PC-3 (cell line): ENCODE data around the gene CRISPLD2. TPM values are rescaled to one million over a fixed set of nuclear protein-coding genes. Genes with fewer than 3 reads are reported as not detected.

Source experiments
- ATAC-seq: fragments of 200-7000 bp; cut with Tn5 transposase; 2 replicates; pipeline ENCODE4 v1.9.1; 2020; ENCODE audit warnings: mild to moderate bottlenecking, moderate library complexity
- BruUV-seq: library from RNA; stranded (reverse); fragments of 400-500 nt; replicated peaks from 2 replicates; lab custom pipeline; 2021; lab: Mats Ljungman, UMichigan
- CTCF ChIA-PET: fragments of 300-600 bp; sonication (Branson Sonifier 250); formaldehyde crosslinking; loops from one replicate; lab custom pipeline; 2022; ENCODE audit warnings: antibody characterized with exemption; lab: Charles Lee
- POLR2A ChIA-PET: fragments of 300-600 bp; sonication (Branson Sonifier 250); formaldehyde crosslinking; loops from one replicate; lab custom pipeline; 2022; ENCODE audit warnings: antibody characterized with exemption; ENCODE audit not compliant: unreplicated experiment; lab: Charles Lee
- DNase-seq: peaks from one replicate; pipeline ENCODE4 v3.0.0-alpha.2; 2015
- H2AFZ ChIP-seq: fragments of 300-600 bp; sonication (generic); 2 replicates; pipeline ENCODE4 v1.6.0; 2016; ENCODE audit warnings: antibody characterized with exemption, low read length
- H3F3A ChIP-seq: fragments of 300-600 bp; sonication (generic); one replicate; pipeline ENCODE4 v1.6.0; 2017; ENCODE audit warnings: antibody characterized with exemption, low read length, control low read depth, mild to moderate bottlenecking; ENCODE audit not compliant: unreplicated experiment
- H3K27ac ChIP-seq: fragments of 300-600 bp; sonication (generic); 2 replicates; pipeline ENCODE4 v1.5.1; 2016; ENCODE audit warnings: mild to moderate bottlenecking, low read length
- H3K27me3 ChIP-seq: fragments of 300-600 bp; sonication (generic); 2 replicates; pipeline ENCODE4 v1.6.1; 2016; ENCODE audit warnings: low read length, mixed read lengths
- H3K36me3 ChIP-seq: fragments of 300-600 bp; sonication (generic); 2 replicates; pipeline ENCODE4 v1.6.1; 2016; ENCODE audit warnings: low read depth, mixed run types, low read length, mixed read lengths
- H3K4me1 ChIP-seq: fragments of 300-600 bp; sonication (generic); 2 replicates; pipeline ENCODE4 v1.5.1; 2016; ENCODE audit warnings: low read length; ENCODE audit not compliant: insufficient read depth
- H3K4me2 ChIP-seq: fragments of 300-600 bp; sonication (generic); 2 replicates; pipeline ENCODE4 v1.6.0; 2016; ENCODE audit warnings: low read length
- H3K4me3 ChIP-seq: fragments of 300-600 bp; sonication (generic); 2 replicates; pipeline ENCODE4 v1.5.1; 2016; ENCODE audit warnings: mild to moderate bottlenecking, low read length, mixed read lengths
- H3K79me2 ChIP-seq: fragments of 300-600 bp; sonication (generic); 2 replicates; pipeline ENCODE4 v1.6.1; 2017; ENCODE audit warnings: low read length, mixed read lengths
- H3K9ac ChIP-seq: fragments of 300-600 bp; sonication (generic); 2 replicates; pipeline ENCODE4 v1.6.0; 2016; ENCODE audit warnings: mild to moderate bottlenecking, low read length
- H3K9me2 ChIP-seq: fragments of 300-600 bp; sonication (generic); replicated peaks from 2 replicates; pipeline ENCODE4 v1.6.1; 2016; ENCODE audit warnings: mixed run types, low read length, mixed read lengths
- H3K9me3 ChIP-seq: fragments of 300-600 bp; sonication (generic); 2 replicates; pipeline ENCODE4 v1.6.1; 2016; ENCODE audit warnings: low read length, mixed read lengths
- H4K20me1 ChIP-seq: fragments of 300-600 bp; sonication (generic); 2 replicates; pipeline ENCODE4 v1.6.1; 2016; ENCODE audit warnings: low read length, mixed read lengths
- CTCF ChIP-seq: fragments of 300-600 bp; sonication (generic); conservative IDR thresholded peaks from 2 replicates; pipeline ENCODE4 v1.5.1; 2017; ENCODE audit warnings: antibody characterized with exemption, low read depth, mild to moderate bottlenecking, low read length
- EZH2 ChIP-seq: fragments of 300-600 bp; sonication (generic); IDR thresholded peaks from one replicate; pipeline ENCODE4 v1.6.1; 2017; ENCODE audit warnings: antibody characterized with exemption, mild to moderate bottlenecking, low read length; ENCODE audit not compliant: unreplicated experiment
- EZH2phosphoT487 ChIP-seq: fragments of 300-600 bp; sonication (generic); IDR thresholded peaks from 2 replicates; pipeline ENCODE4 v1.6.1; 2018; ENCODE audit warnings: mild to moderate bottlenecking, antibody characterized with exemption, low read length, borderline replicate concordance
- intact Hi-C: fragments of 100-400 bp; cut with micrococcal nuclease; formaldehyde crosslinking; loops from 2 replicates; pipeline ENCODE4 v1.9.0; 2023
- total RNA-seq: library from RNA; depleted of rRNA; stranded (reverse); fragments of >200 nt; gene quantifications from 2 replicates; pipeline ENCODE4 v1.2.3, GENCODE V29; 2014; rRNA removed

CRISPLD2 gene
- total RNA-seq, 1 experiment from 2014 or later = 2.8 TPM

DNA sequence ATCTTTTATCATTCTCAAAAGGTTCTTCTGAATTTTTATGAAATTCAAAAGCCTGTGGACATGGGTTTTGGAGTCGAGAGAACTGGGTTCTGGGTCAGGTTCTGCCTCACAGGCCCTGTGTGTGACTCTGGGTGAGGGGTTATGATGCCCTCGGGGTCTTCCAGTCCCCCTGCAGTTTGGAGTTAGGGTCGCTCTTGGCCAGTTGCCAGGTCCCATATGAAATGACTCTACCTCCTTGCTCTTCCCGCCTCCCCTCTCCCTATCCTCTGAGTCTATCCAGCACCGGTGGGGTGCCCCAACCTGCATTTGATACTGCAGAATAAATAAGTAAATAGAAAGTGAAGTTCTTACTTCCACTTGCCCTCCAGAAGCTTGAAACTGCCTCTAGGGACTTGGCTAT, 137.4 kb downstream of the CRISPLD2 start:
- ChIA-PET CTCF (no interaction called here), POLR2A (no interaction called here)
- no TSS peak for BruUV-seq
- no peak for DNase-seq
- Histone ChIP-seq H3K27me3 (no peaks in the 10 kb centered on the region), H3K79me2 (no peaks in the 10 kb centered on the region), H3K4me1 (no peaks in the 10 kb centered on the region), H3F3A (no peaks in the 10 kb centered on the region), H4K20me1 (no peaks in the 10 kb centered on the region), H2AFZ (no peak overlapping the region), H3K36me3 (no peaks in the 10 kb centered on the region), H3K9me3 (no peaks in the 10 kb centered on the region), H3K9ac (no peak overlapping the region), H3K27ac (no peak overlapping the region), H3K9me2 (no peaks in the 10 kb centered on the region), H3K4me2 (no peak overlapping the region), H3K4me3 (no peak overlapping the region)
- no peak for ATAC-seq
- intact Hi-C loops = no loop called here
- no peak for TF ChIP-seq EZH2phosphoT487
- TF ChIP-seq EZH2 = no peak
- no peak for TF ChIP-seq CTCF

DNA sequence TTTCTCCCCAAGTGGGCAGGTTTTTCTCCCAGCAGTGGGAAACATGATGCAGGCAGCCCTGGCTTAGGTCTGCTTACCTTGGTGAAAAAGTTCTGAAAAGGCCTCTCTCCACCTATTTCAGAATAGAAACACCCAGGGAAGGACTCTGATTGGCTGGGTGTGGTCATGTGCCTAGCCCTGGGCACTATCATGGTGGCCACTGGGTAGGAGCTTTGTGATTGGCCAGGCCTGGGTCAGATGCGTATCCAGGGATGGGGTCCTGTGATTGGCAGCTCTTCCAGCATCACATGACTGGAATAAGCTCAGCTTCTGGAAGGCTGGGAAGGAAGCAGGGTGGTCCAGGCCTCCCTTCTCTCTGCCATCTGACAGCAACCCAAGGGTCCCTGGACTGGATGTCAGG, 138.0 kb downstream of the CRISPLD2 start:
- no peak overlapping the region for H3K4me2 ChIP-seq
- H3K36me3 ChIP-seq = no peaks in the 10 kb centered on the region
- no TSS peak for BruUV-seq
- no peak overlapping the region for H2AFZ ChIP-seq
- H3K9me3 ChIP-seq = no peaks in the 10 kb centered on the region
- DNase-seq (no peak), ATAC-seq (no peak)
- no peak overlapping the region for H3K27ac ChIP-seq
- no peak overlapping the region for H3K4me3 ChIP-seq
- H3K4me1 ChIP-seq = no peaks in the 10 kb centered on the region
- H4K20me1 ChIP-seq = no peaks in the 10 kb centered on the region
- no peaks in the 10 kb centered on the region for H3K27me3 ChIP-seq
- ChIA-PET CTCF (no interaction called here), POLR2A (no interaction called here)
- no peak overlapping the region for H3K9ac ChIP-seq
- TF ChIP-seq EZH2 = no peak
- TF ChIP-seq CTCF = no peak
- no peak for TF ChIP-seq EZH2phosphoT487
- intact Hi-C loops = no loop called here
- no peaks in the 10 kb centered on the region for H3F3A ChIP-seq
- H3K79me2 ChIP-seq = no peaks in the 10 kb centered on the region
- H3K9me2 ChIP-seq = no peaks in the 10 kb centered on the region

Other genes with a start within 250 kb of the CRISPLD2 start
- gene COTL1, start 201.9 kb upstream of the CRISPLD2 start, total RNA-seq = 408 and 465 TPM in 2 replicates
- 33.8 and 35.0 TPM in 2 replicates for gene KLHL36, start 171.5 kb upstream of the CRISPLD2 start, total RNA-seq
- gene USP10, start 120.0 kb upstream of the CRISPLD2 start, total RNA-seq = 50.4 and 62.3 TPM in 2 replicates
- gene ZDHHC7, start 191.6 kb downstream of the CRISPLD2 start, total RNA-seq = 37.0 and 42.1 TPM in 2 replicates
- 5.5 and 7.8 TPM in 2 replicates for gene KIAA0513, start 207.8 kb downstream of the CRISPLD2 start, total RNA-seq